Fibroblast of the aortic adventitia (primary cell): ENCODE results near the gene DHRS3. TPM values are rescaled to one million over a fixed set of nuclear protein-coding genes. Genes with fewer than 3 reads are reported as not detected.
"Not testable (repeated sequence)": the region's sequence is repeated elsewhere in the genome, so short reads cannot be mapped to it uniquely, and the experiment has no call there.

Experiments used
- DNase-seq: peaks from one replicate; pipeline ENCODE4 v3.0.0-alpha.2; 2010; ENCODE audit warnings: low read depth
- H3K4me3 ChIP-seq: 2 replicates; pipeline ENCODE4 v1.5.1; 2011; ENCODE audit warnings: low read depth, mild to moderate bottlenecking, control low read depth, low read length, moderate library complexity
- total RNA-seq: library from RNA; depleted of rRNA; stranded (reverse); fragments of >200 nt; gene quantifications from 2 replicates; pipeline ENCODE4 v1.2.3, GENCODE V29; 2012; ENCODE audit warnings: low replicate concordance
- TF ChIP-seq, protein P1 (sequence below): IDR thresholded peaks from 2 replicates; pipeline ENCODE4 v1.5.1; 2011; ENCODE audit warnings: mild to moderate bottlenecking, low read length, control low read depth, inconsistent platforms; ENCODE audit not compliant: insufficient read depth

The DHRS3 gene
- total RNA-seq, 1 donor: 114 TPM

DNA sequence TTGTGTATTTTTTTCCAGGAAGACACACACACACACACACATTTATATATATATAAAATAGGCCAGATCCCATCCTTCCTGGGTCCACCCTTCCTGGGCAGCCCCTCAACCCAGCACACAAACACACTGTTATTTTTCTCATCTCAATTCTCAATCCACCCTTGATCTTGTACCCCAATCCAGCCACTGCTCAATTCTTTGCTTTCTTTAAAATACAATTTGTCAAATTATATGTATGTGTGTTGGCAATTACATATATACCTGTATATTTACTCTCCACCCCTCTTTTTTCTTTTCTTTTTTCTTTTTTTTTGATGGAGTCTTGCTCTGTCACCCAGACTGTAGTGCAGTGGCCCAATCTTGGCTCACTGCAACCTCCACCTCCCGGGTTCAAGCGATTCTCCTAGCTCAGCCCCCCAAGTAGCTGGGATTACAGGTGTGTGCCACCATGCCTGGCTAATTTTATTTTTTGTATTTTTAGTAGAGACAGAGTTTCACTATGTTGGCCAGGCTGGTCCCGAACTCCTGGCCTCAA, 88.3 kb downstream of the DHRS3 start:
- no peak for DNase-seq
- H3K4me3 ChIP-seq: no peak overlapping the region
- TF ChIP-seq, protein P1, sequence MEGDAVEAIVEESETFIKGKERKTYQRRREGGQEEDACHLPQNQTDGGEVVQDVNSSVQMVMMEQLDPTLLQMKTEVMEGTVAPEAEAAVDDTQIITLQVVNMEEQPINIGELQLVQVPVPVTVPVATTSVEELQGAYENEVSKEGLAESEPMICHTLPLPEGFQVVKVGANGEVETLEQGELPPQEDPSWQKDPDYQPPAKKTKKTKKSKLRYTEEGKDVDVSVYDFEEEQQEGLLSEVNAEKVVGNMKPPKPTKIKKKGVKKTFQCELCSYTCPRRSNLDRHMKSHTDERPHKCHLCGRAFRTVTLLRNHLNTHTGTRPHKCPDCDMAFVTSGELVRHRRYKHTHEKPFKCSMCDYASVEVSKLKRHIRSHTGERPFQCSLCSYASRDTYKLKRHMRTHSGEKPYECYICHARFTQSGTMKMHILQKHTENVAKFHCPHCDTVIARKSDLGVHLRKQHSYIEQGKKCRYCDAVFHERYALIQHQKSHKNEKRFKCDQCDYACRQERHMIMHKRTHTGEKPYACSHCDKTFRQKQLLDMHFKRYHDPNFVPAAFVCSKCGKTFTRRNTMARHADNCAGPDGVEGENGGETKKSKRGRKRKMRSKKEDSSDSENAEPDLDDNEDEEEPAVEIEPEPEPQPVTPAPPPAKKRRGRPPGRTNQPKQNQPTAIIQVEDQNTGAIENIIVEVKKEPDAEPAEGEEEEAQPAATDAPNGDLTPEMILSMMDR: no peak

DNA sequence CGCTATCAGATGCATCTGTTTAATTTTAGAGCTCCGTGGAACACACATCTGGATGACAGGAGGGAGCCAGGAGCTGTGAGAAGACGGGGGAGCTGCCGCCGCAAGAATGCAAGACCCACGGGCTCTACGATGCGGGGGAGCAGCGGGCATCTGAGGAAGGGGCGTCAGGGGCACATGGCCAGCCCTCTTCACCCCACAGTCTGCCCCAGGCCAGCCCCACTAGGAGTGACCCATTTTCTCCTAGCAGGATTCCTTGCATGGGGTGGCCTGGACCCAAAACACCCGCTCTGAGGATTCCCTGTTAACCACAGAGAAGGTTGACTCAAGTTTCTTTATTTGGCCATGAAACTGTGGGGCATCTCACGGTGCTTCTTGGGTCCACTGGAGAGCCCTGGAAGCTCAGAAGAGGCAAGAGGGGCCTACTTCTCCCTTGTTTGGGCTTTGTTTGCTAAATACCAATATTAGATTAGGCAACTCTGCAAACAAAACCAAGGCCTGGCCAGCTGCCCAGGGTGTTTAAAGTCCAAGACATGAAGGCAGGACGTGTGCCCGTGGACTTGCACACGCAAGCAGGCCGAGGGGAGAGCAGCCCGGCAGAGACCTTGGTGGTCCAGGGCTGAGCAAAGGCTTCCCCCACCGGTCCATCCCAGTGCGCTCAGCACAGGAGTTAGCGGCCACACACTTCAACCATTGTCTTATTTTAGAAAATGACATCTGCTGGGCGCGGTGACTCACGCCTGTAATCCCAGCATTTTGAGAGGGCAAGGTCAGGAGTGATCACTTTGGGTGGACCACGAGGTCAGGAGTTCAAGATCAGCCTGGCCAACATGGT, 89.8 kb downstream of the DHRS3 start:
- TF ChIP-seq, protein P1: no peak
- H3K4me3 ChIP-seq: no peak overlapping the region
- DNase-seq: peak; percentile 60

DNA sequence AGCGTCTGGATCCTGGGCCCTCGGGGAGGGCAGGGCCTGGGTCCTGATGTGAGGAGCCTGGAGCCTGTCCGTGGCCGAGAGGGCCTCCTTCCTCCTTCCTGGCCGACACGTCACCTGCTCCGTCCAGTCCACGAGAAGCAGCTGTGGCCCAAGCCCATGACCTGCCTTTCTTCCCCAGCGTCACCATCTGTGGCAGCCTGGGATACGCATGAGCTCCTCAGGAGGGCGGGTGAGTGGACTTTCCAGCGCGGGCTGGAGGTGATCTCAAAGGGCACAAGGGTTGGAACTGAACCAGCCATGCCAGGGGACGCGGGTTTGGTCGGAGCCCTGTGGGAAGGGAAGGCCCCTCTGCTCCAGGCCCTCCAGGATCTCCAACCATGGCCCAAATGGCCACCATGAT, 90.4 kb downstream of the DHRS3 start:
- TF ChIP-seq, protein P1: no peak
- H3K4me3 ChIP-seq: no peak overlapping the region
- DNase-seq: no peak

DNA sequence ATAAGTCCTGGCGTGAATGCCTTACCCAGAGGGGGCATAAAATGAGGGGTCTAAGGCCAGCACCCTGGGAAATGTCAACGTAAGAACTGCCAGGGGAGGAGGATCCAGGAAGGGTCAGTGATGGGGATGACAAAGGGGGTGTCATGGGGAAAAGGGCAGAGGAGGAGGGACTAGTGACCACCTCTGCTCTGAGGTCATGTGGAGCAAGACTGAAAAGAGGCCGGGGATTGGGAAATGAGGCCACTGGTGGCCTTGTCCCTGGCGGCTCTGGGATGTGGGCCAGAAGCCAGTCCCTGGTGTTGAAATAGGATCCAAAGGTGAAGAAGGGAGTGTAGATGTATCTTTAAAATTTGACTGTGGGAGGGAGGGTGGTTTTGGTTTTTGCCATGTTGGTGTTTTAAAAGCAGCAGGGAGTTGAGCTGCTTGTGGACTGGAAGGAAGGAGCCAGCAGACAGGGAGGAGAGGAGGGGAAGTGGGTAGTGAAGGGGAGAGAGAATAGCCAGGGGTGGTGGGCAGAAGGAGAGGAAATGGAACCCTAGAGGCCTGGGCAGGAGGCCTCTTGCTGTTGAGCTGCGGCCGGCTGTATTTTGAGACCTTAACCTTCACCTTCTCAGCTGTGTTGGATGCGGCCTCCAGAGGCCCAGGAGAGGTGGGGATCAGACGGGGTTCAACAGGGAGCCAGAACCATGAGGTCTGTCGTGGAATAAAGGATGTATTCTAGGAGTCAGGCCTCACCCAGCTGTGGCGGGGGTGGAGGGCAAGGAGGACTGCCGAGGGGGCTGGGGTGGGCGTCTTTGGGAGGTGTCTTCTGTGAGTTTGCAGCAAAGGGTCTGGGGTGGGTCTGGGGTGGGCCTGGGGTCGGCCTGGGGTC, 92.5 kb downstream of the DHRS3 start:
- TF ChIP-seq, protein P1: no peak
- DNase-seq: no peak
- no peak overlapping the region for H3K4me3 ChIP-seq

DNA sequence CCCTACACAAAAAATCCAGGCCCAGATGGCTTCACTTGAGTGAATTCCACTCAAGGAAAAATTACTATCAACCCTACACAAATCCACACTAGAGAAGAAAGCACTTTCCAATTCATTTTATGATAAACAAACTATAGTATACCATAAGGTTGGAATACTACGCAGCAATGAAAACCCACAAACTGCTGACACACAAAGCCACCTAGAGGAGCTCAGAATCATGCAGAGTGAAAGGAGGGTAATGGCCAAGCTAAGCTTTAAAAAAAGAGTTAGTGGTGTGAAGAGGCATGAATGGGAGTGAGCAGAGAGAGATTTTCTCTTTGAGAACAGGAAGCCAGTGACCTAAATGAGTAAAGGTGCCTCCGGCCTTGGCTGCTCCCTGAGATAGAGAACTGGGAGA, 93.7 kb downstream of the DHRS3 start:
- H3K4me3 ChIP-seq: no peak overlapping the region
- TF ChIP-seq, protein P1: no peak
- DNase-seq: no peak

DNA sequence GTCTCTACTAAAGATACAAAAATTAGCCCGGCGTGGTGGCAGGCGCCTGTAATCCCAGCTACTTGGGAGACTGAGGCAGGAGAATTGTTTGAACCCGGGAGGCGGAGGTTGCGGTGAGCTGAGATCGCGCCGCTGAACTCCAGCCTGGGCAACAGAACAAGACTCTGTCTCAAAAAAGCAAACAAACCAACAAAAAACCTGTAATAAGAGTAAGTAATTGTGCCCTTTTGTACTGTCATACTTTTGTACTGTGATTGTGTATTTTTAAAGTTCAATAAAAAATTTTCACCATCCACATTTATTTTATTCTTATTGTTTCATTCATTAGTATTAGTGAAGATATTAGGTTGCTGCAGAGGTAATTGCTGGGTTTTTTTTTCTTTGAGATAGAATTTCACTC, 95.2 kb downstream of the DHRS3 start:
- not testable (repeated sequence) for DNase-seq, H3K4me3 ChIP-seq

DNA sequence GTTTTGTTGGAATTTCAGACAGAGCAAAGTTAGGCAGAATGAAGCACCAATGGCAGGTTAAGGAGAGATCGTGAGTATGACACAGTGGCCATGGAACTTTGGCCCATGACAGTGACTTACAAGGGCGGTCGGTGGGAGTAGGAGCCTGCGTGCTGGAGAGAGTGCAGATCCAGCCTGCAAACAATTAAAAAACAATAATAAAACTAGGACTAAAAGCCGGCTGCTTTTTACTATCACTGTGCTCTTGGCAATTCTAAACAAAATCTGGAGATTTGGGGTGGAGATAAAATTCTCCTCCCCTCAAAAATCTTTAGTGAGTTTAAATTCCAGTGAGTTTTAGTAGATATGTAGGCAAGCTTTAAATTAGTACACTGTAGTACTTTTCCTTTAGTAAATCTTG, 96.9 kb downstream of the DHRS3 start:
- no peak for DNase-seq
- no peak overlapping the region for H3K4me3 ChIP-seq
- TF ChIP-seq, protein P1: no peak
